OCI-LY7 (cell line): ENCODE measurements around the gene CXCR3. TPM values are rescaled to one million over a fixed set of nuclear protein-coding genes. Genes with fewer than 3 reads are reported as not detected.
"Not testable (repeated sequence)": the region's sequence is repeated elsewhere in the genome, so short reads cannot be mapped to it uniquely, and the experiment has no call there.

Experiments
- BruUV-seq: library from RNA; stranded (reverse); fragments of 400-500 nt; replicated peaks from 2 replicates; lab custom pipeline; 2021; lab: Mats Ljungman, UMichigan
- CTCF ChIA-PET: fragments of 300-600 bp; sonication (Branson Sonifier 250); formaldehyde crosslinking; loops from one replicate; lab custom pipeline; 2022; ENCODE audit warnings: antibody characterized with exemption; ENCODE audit not compliant: unreplicated experiment; lab: Charles Lee
- POLR2A ChIA-PET: fragments of 300-600 bp; sonication (Branson Sonifier 250); formaldehyde crosslinking; loops from one replicate; lab custom pipeline; 2022; ENCODE audit warnings: antibody characterized with exemption; lab: Charles Lee
- DNase-seq: peaks from one replicate; pipeline ENCODE4 v3.0.0-alpha.2; 2015; ENCODE audit warnings: low spot score
- H2AFZ ChIP-seq: fragments of 200-600 bp; sonication (generic), shearing (Covaris generic); 2 replicates; pipeline ENCODE4 v1.6.1; 2014; ENCODE audit warnings: mild to moderate bottlenecking, antibody characterized with exemption, low read length, moderate library complexity
- H3K27ac ChIP-seq: fragments of 200-600 bp; sonication (generic); 2 replicates; pipeline ENCODE4 v1.5.1; 2014; ENCODE audit warnings: mixed run types, low read depth, mild to moderate bottlenecking, moderate library complexity, low read length, inconsistent platforms; ENCODE audit not compliant: poor library complexity, severe bottlenecking
- H3K36me3 ChIP-seq: fragments of 200-600 bp; sonication (generic); 2 replicates; pipeline ENCODE4 v1.6.1; 2014; ENCODE audit warnings: mild to moderate bottlenecking, antibody characterized with exemption, low read length, moderate library complexity, mixed read lengths; ENCODE audit not compliant: insufficient read depth
- H3K4me1 ChIP-seq: fragments of 200-600 bp; sonication (generic); 2 replicates; pipeline ENCODE4 v1.5.1; 2014; ENCODE audit warnings: mild to moderate bottlenecking, low read length; ENCODE audit not compliant: insufficient read depth, poor library complexity, severe bottlenecking
- H3K4me2 ChIP-seq: fragments of 200-600 bp; sonication (generic); 2 replicates; pipeline ENCODE4 v1.6.1; 2014; ENCODE audit warnings: mild to moderate bottlenecking, low read length
- H3K4me3 ChIP-seq: fragments of 200-600 bp; sonication (generic); 2 replicates; pipeline ENCODE4 v1.5.1; 2014; ENCODE audit warnings: mild to moderate bottlenecking, low read depth, low read length; ENCODE audit not compliant: poor library complexity, severe bottlenecking
- H3K79me2 ChIP-seq: fragments of 200-600 bp; sonication (generic); 2 replicates; pipeline ENCODE4 v1.6.1; 2016; ENCODE audit warnings: low read depth, mild to moderate bottlenecking, low read length, moderate library complexity, mixed read lengths; ENCODE audit not compliant: insufficient read depth
- H3K9me2 ChIP-seq: fragments of 200-600 bp; sonication (generic); 2 replicates; pipeline ENCODE4 v1.6.1; 2016; ENCODE audit warnings: mild to moderate bottlenecking, low read length, mixed read lengths; ENCODE audit not compliant: insufficient read depth
- H3K9me3 ChIP-seq: fragments of 200-600 bp; sonication (generic); 2 replicates; pipeline ENCODE4 v1.6.1; 2014; ENCODE audit warnings: mild to moderate bottlenecking, mixed run types, low read length, mixed read lengths
- H4K20me1 ChIP-seq: fragments of 200-600 bp; sonication (generic); 2 replicates; pipeline ENCODE4 v1.6.1; 2014; ENCODE audit warnings: mild to moderate bottlenecking, antibody characterized with exemption, low read length, moderate library complexity, mixed read lengths; ENCODE audit not compliant: insufficient read depth
- CTCF ChIP-seq: fragments of 200-600 bp; sonication (generic); conservative IDR thresholded peaks from 2 replicates; pipeline ENCODE4 v1.5.1; 2014; ENCODE audit warnings: mild to moderate bottlenecking, antibody characterized with exemption, low read length, moderate library complexity, mixed read lengths
- EZH2phosphoT487 ChIP-seq: fragments of 200-600 bp; sonication (generic); IDR thresholded peaks from 2 replicates; pipeline ENCODE4 v1.6.1; 2018; ENCODE audit warnings: low read depth, borderline replicate concordance, mild to moderate bottlenecking, mixed run types, antibody characterized with exemption, low read length, moderate library complexity, mixed read lengths
- intact Hi-C: fragments of 100-400 bp; cut with micrococcal nuclease; formaldehyde crosslinking; loops from one replicate; pipeline ENCODE4 v1.10.0; 2022; ENCODE audit not compliant: unreplicated experiment
- total RNA-seq, 2 experiments: library from RNA; depleted of rRNA in 1 of 2; stranded (reverse); fragments of >200 nt in 1 of 2; shearing (Covaris generic) in 1 of 2; gene quantifications; 2 replicates each; pipeline ENCODE4 v1.2.3, GENCODE V29; 2014 to 2022

The CXCR3 gene
- total RNA-seq, 2 experiments from 2014 or later, result not detected

GRCh38 chrX:71664889-71665491 is 46.7 kb upstream of the CXCR3 start:
- no peak for TF ChIP-seq EZH2phosphoT487
- no peak for TF ChIP-seq CTCF
- Histone ChIP-seq H2AFZ (no peak overlapping the region), H3K9me3 (no peaks in the 10 kb centered on the region), H3K4me2 (no peak overlapping the region), H3K9me2 (no peaks in the 10 kb centered on the region), H3K4me3 (no peak overlapping the region), H4K20me1 (no peaks in the 10 kb centered on the region), H3K4me1 (no peaks in the 10 kb centered on the region), H3K36me3 (no peaks in the 10 kb centered on the region), H3K79me2 (no peaks in the 10 kb centered on the region), H3K27ac (no peak overlapping the region)
- no peak for DNase-seq
- POLR2A ChIA-PET, result no interaction called here
- BruUV-seq, result no TSS peak
- CTCF ChIA-PET, result no interaction called here
- intact Hi-C loops, result no loop called here

DNA sequence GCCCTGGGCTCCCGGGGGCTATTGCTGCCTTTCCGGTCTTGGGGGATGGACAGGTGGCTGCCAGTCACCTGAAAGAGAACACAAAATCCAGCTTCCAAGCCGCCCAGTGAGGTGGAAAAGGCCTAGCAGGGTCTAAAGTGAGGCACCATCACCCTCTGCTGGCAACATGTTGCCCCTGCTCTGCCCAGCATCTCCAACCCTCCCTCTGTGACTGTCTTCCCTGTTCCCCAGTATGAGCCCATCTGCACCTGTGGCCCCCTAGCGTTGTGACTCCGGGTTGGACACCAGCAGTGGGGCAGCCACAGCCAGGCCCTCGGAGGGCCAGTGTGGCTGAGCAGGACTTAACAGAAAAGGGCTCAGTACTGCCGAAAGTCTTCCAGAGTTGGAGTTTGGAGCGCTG is 45.9 kb upstream of the CXCR3 start:
- H3K9me3 ChIP-seq, H3K4me3 ChIP-seq, POLR2A ChIA-PET, H3K79me2 ChIP-seq, BruUV-seq, H3K27ac ChIP-seq, H3K9me2 ChIP-seq, H3K36me3 ChIP-seq, intact Hi-C loops, H4K20me1 ChIP-seq, H3K4me2 ChIP-seq, H3K4me1 ChIP-seq, H2AFZ ChIP-seq, CTCF ChIA-PET: not testable (repeated sequence)
- DNase-seq, result peak; percentile 48
- peak; percentile 72 for TF ChIP-seq CTCF

DNA sequence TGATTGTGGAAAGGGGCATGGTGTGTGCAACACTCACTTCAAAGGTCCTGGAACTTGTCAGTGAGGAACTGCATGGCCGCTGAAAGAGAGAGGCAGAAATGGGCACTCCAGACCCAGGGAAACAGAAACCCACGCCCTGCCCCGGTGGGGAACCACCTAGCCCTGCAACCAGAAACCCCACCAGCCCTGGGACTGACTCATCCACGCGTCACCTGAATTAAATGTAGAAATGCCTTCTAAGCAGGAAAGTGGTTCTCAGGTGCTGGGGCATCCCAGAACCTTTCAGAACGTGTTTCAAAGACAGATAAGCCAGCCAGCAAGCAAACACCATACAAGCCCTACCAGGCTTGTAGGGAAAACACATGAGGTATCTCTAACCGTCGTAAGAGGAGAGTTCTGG is 44.9 kb upstream of the CXCR3 start:
- H3K9me2 ChIP-seq, POLR2A ChIA-PET, CTCF ChIA-PET, intact Hi-C loops, BruUV-seq, H3K9me3 ChIP-seq, DNase-seq, H3K79me2 ChIP-seq, H2AFZ ChIP-seq, H3K4me1 ChIP-seq, H4K20me1 ChIP-seq, H3K4me3 ChIP-seq, H3K4me2 ChIP-seq, H3K27ac ChIP-seq, H3K36me3 ChIP-seq: not testable (repeated sequence)

DNA sequence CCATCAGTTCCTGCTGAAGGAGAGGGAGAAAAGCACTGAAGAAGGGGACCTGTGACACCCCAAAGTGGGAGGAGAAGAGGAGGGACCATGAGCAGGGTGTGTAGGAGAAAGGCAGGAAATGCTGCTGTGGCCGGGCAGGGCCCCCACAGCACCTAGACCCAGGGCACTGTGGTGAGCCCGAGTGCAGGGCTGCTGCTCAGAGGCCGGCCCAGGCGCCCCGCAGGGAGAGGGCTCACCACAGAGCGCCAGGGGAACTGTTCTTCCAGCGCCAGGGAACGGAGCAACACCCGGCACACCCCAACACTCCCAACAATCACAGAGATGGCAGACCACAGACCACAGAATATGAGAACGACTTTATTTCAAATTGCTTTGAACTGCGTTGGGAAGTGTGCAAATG is 44.3 kb upstream of the CXCR3 start:
- H4K20me1 ChIP-seq, H3K79me2 ChIP-seq, BruUV-seq, intact Hi-C loops, H3K9me3 ChIP-seq, H3K36me3 ChIP-seq, H3K4me2 ChIP-seq, H2AFZ ChIP-seq, POLR2A ChIA-PET, DNase-seq, CTCF ChIA-PET, H3K4me1 ChIP-seq, H3K9me2 ChIP-seq, H3K27ac ChIP-seq, H3K4me3 ChIP-seq: not testable (repeated sequence)
